ENCODE results near the gene ADGRA3.

GRCh38 chr4:22363036-22363435 lies 152.8 kb downstream of the ADGRA3 start:
- TF ChIP-seq POLR2A (IDR thresholded peaks at IDR 0.05) (no peak), CTCF (IDR thresholded peaks at IDR 0.05) (no peak)
